Cardiac muscle cell (in vitro differentiated cells and primary cell): Measurements from ENCODE around the gene GKAP1. TPM values are rescaled to one million over a fixed set of nuclear protein-coding genes. Genes with fewer than 3 reads are reported as not detected.
A peak's percentile ranks its signal among the peaks of the same experiment; 100 is the strongest.

Source experiments
- DNase-seq, 2 donors: peaks; one replicate each; pipeline versions ENCODE4 v3.0.0 to v3.0.0-alpha.2; 2010 to 2017; ENCODE audit warnings: low read depth in 1 of 2, low spot score in 1 of 2
- H3K27ac ChIP-seq: fragments of 200-600 bp; sonication (generic); 2 replicates; pipeline ENCODE4 v1.5.1; 2016
- H3K27me3 ChIP-seq: fragments of 200-600 bp; sonication (generic); 2 replicates; pipeline ENCODE4 v1.6.0; 2016; ENCODE audit warnings: control low read depth
- H3K36me3 ChIP-seq: fragments of 200-600 bp; sonication (generic); 2 replicates; pipeline ENCODE4 v1.5.1; 2016; ENCODE audit warnings: control low read depth
- H3K4me1 ChIP-seq: fragments of 200-600 bp; sonication (generic); 2 replicates; pipeline ENCODE4 v1.8.1; 2017; ENCODE audit warnings: low read depth, mild to moderate bottlenecking, mixed run types
- H3K4me3 ChIP-seq: fragments of 200-600 bp; sonication (generic); 2 replicates; pipeline ENCODE4 v1.5.1; 2016; ENCODE audit warnings: mild to moderate bottlenecking
- H3K9me3 ChIP-seq: fragments of 200-600 bp; sonication (generic); 2 replicates; pipeline ENCODE4 v1.5.1; 2017; ENCODE audit warnings: low read depth, mild to moderate bottlenecking, control low read depth
- polyA plus RNA-seq: library from polyadenylated mRNA; unstranded; fragments of >200 nt; fragmentation: Nextera tagmentation; extraction: Ambion mirVana; gene quantifications from 2 replicates; pipeline ENCODE4 v1.2.1, GENCODE V29; 2016
- total RNA-seq: library from RNA; depleted of rRNA; stranded (reverse); fragments of >200 nt; gene quantifications from 2 replicates; pipeline ENCODE4 v1.2.3, GENCODE V29; 2016
- TF ChIP-seq, protein P1 (sequence below): IDR thresholded peaks from 2 replicates; pipeline ENCODE4 v1.5.1; 2012; ENCODE audit warnings: low read depth, mild to moderate bottlenecking, low read length

Gene GKAP1
- total and polyA plus RNA-seq, 2 experiments from 2014 or later, result 11.7 to 19.7 TPM

DNA sequence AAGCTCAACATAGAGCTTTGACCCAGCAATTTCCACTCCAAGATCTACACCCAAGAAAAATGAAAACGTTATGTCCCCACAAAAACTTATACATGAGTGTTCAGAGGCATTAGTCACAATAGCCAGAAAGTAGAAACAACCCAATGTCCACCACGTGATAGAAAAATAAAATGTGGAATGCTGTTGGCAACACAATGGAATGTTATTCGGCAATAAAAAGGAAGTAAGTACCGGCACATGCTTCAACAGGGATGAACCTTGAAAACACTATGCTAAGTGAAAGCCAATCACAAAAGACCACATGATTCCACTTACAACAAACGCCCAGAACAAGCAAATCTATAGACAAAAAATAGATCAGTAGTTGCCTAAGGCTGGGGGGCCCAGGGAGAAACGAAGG lies 115.8 kb downstream of the GKAP1 start:
- no peak overlapping the region for H3K4me3 ChIP-seq
- H3K9me3 ChIP-seq, result no peaks in the 10 kb centered on the region
- DNase-seq, result peak in 1 of 2 donors; percentile 63
- TF ChIP-seq, protein P1, sequence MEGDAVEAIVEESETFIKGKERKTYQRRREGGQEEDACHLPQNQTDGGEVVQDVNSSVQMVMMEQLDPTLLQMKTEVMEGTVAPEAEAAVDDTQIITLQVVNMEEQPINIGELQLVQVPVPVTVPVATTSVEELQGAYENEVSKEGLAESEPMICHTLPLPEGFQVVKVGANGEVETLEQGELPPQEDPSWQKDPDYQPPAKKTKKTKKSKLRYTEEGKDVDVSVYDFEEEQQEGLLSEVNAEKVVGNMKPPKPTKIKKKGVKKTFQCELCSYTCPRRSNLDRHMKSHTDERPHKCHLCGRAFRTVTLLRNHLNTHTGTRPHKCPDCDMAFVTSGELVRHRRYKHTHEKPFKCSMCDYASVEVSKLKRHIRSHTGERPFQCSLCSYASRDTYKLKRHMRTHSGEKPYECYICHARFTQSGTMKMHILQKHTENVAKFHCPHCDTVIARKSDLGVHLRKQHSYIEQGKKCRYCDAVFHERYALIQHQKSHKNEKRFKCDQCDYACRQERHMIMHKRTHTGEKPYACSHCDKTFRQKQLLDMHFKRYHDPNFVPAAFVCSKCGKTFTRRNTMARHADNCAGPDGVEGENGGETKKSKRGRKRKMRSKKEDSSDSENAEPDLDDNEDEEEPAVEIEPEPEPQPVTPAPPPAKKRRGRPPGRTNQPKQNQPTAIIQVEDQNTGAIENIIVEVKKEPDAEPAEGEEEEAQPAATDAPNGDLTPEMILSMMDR, result no peak
- H3K27ac ChIP-seq, result no peak overlapping the region
- H3K27me3 ChIP-seq, result no peaks in the 10 kb centered on the region
- no peaks in the 10 kb centered on the region for H3K36me3 ChIP-seq
- no peaks in the 10 kb centered on the region for H3K4me1 ChIP-seq

DNA sequence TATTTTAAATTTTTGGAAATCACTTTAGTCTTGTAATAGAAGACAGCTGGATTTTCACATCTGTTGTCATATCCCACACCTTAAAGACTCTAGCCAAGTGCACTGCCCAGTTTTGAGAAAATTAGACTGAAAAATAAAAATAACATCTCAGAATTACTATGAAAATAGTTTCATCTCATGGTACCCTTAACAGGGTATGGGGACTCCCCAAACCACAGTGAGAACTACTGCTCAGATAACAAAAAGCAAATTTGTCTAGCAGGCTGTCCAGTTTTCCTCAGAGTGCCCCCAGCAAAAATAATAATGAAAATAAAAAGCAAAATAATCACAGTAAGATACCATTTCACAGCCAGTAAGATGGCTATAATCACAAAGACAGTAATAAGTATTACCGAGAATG lies 116.3 kb downstream of the GKAP1 start:
- Histone ChIP-seq H3K4me3 (no peak overlapping the region), H3K9me3 (no peaks in the 10 kb centered on the region), H3K4me1 (no peaks in the 10 kb centered on the region), H3K27ac (no peak overlapping the region), H3K27me3 (no peaks in the 10 kb centered on the region), H3K36me3 (no peaks in the 10 kb centered on the region)
- DNase-seq, result no peak
- TF ChIP-seq, protein P1, result no peak

DNA sequence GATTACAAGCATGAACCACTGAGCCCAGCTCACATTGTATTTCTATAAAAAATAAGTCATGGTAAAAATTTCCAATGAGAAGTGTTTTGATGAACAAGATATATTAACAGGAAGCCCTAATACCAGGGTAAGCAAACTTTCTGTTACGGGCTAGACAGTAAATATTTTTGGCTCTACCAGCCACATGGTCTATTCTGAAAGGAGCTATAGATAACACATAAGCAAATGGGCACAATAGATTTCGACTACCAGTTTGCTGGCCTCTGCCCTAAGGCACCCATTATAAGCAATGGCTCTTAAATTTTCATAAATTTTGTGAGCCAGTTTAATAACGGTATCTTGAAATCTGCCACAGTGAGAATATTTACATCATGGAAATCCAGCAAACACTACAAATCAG lies 118.0 kb downstream of the GKAP1 start:
- TF ChIP-seq, protein P1, result no peak
- Histone ChIP-seq H3K27me3 (no peaks in the 10 kb centered on the region), H3K9me3 (no peaks in the 10 kb centered on the region), H3K36me3 (no peaks in the 10 kb centered on the region), H3K4me1 (no peaks in the 10 kb centered on the region), H3K4me3 (no peak overlapping the region), H3K27ac (no peak overlapping the region)
- DNase-seq, result no peak

DNA sequence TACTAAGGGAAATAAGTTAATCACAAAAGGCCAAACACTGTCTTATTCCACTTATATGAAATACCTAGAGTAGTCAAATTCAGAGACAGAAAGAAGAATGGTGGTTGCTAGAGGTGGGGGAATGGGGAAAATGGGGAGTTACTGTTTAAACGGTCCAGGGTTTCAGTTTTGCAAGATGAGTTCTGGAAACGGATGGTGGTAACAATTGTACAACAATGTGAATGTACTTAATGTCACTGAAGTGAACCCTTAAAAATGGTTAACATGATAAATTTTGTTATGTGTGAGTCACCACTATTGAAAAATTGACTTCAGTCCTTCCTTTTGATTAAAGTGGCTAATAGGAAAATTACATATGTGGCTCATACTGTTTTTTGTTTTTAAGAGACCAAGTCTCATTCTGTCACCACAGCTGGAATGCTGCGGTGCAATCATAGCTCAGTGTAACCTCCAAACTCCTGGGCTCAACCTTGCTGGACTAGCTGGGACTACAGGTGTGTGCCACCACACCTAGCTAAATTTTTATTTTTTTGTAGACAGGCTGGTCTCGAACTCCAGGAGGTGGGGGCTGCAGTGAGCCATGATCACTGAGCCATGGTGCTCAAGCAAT lies 118.5 kb downstream of the GKAP1 start:
- no peak overlapping the region for H3K4me3 ChIP-seq
- H3K27ac ChIP-seq, result no peak overlapping the region
- H3K9me3 ChIP-seq, result no peaks in the 10 kb centered on the region
- H3K36me3 ChIP-seq, result no peaks in the 10 kb centered on the region
- TF ChIP-seq, protein P1, result no peak
- DNase-seq, result no peak
- no peaks in the 10 kb centered on the region for H3K27me3 ChIP-seq
- no peaks in the 10 kb centered on the region for H3K4me1 ChIP-seq

DNA sequence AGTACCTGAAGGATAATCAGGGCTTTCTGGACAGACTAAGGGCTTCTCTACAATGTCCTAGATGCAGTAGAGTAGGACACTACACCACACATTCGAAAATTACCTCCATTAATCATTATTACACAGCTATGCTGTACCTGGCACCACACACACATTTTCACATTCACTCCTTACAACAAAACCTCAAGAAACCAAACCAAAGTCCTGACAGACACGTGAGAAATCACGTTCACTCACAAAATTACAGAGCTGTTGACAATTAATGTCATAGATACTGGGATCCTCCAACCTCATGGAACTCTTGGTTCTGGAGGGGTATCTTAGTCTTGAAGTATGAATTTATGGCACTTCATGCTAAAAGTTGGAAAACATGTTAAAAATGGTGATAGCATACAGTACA lies 126.1 kb downstream of the GKAP1 start:
- Histone ChIP-seq H3K9me3 (no peaks in the 10 kb centered on the region), H3K36me3 (no peaks in the 10 kb centered on the region), H3K4me1 (no peaks in the 10 kb centered on the region), H3K27ac (no peak overlapping the region), H3K27me3 (no peaks in the 10 kb centered on the region), H3K4me3 (no peak overlapping the region)
- TF ChIP-seq, protein P1, result no peak
- DNase-seq, result no peak

Other genes starting within 250 kb of the GKAP1 start
- 3.1 and 6.4 TPM in 2 replicates for gene IDNK, start 194.6 kb downstream of the GKAP1 start, total RNA-seq
- 6.0 and 12.3 TPM in 2 replicates for gene IDNK, start 194.6 kb downstream of the GKAP1 start, polyA plus RNA-seq
- 90.0 and 102 TPM in 2 replicates for gene UBQLN1, start 109.8 kb downstream of the GKAP1 start, total RNA-seq
- 38.0 and 50.9 TPM in 2 replicates for gene UBQLN1, start 109.8 kb downstream of the GKAP1 start, polyA plus RNA-seq
- gene KIF27, start 103.7 kb upstream of the GKAP1 start, total RNA-seq, result 2.6 and 6.2 TPM in 2 replicates
- gene KIF27, start 103.7 kb upstream of the GKAP1 start, polyA plus RNA-seq, result 4.4 and 6.6 TPM in 2 replicates
- 601 and 659 TPM in 2 replicates for gene HNRNPK, start 162.4 kb upstream of the GKAP1 start, total RNA-seq
- 568 and 768 TPM in 2 replicates for gene HNRNPK, start 162.4 kb upstream of the GKAP1 start, polyA plus RNA-seq
- gene RMI1, start 163.0 kb upstream of the GKAP1 start, total RNA-seq, result 1.8 and 3.6 TPM in 2 replicates
- gene RMI1, start 163.0 kb upstream of the GKAP1 start, polyA plus RNA-seq, result 8.4 TPM in 2 replicates